Upper lobe of left lung (tissue), 4 donors: ENCODE results near the gene DMAP1.

Experiments used
- POLR2A ChIP-seq, 4 donors: fragments of 450-650 bp; IDR thresholded peaks; one replicate each; pipeline ENCODE4 v1.5.1; 2016 to 2017; ENCODE audit warnings: antibody characterized with exemption in 4 of 4, mild to moderate bottlenecking in 2 of 4
- POLR2AphosphoS5 ChIP-seq, 2 donors: sonication (generic); formaldehyde crosslinking; IDR thresholded peaks; one replicate each; pipeline ENCODE4 v1.5.1; 2017; ENCODE audit warnings: antibody characterized with exemption in 2 of 2
- TF ChIP-seq, protein P1 (sequence below), 6 experiments: fragments of 450-650 bp in 4 of 6; fragments of 200-600 bp in 2 of 6; sonication (generic) in 2 of 6; IDR thresholded peaks; one replicate each; pipeline ENCODE4 v1.5.1; 2016 to 2019; ENCODE audit warnings: antibody characterized with exemption in 6 of 6

GRCh38 chr1:44230796-44231195 is 17.5 kb downstream of the DMAP1 start:
- TF ChIP-seq POLR2A (IDR thresholded peaks at IDR 0.05) (no peak), POLR2AphosphoS5 (IDR thresholded peaks at IDR 0.05) (no peak)
- TF ChIP-seq, protein P1, sequence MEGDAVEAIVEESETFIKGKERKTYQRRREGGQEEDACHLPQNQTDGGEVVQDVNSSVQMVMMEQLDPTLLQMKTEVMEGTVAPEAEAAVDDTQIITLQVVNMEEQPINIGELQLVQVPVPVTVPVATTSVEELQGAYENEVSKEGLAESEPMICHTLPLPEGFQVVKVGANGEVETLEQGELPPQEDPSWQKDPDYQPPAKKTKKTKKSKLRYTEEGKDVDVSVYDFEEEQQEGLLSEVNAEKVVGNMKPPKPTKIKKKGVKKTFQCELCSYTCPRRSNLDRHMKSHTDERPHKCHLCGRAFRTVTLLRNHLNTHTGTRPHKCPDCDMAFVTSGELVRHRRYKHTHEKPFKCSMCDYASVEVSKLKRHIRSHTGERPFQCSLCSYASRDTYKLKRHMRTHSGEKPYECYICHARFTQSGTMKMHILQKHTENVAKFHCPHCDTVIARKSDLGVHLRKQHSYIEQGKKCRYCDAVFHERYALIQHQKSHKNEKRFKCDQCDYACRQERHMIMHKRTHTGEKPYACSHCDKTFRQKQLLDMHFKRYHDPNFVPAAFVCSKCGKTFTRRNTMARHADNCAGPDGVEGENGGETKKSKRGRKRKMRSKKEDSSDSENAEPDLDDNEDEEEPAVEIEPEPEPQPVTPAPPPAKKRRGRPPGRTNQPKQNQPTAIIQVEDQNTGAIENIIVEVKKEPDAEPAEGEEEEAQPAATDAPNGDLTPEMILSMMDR (IDR thresholded peaks at IDR 0.05): no peak
